ENCODE data around the gene LRRC8B.

Gene LRRC8B

DNA sequence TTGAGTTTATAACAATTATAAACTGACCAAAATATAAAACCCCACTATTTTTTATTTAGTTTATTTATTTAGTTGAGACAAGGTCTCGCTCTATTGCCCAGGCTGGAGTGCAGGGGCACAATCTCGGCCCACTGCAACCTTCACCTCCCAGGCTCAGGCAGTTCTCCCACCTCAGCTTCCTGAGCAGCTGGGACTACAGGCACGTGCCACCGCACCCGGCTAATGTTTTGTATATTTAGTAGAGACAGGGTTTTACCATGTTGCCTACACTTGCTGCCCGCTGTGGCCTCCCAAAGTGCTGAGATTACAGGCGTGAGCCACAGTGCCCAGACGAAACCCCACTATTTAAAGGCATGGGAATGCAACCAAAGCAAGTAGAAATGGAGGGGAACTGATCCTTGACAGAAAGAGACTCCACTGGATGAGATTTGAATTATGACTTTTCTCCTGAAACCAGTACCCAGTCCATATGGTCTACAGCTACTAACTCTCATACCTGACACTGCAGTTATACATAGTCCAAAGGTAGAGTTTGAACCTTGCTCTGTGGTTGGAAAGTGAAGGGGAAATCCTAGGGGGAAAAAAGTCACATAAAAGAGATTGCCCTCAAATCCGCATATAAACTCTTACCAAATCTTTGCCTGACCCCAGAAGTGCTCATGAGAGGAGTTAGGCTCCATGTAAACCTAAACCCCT, 119.6 kb downstream of the LRRC8B start:
- no peak for DNase-seq
- H3K4me3 ChIP-seq (ENCODE audit: low read depth, low read length): no peak overlapping the region
- TF ChIP-seq, protein P1, sequence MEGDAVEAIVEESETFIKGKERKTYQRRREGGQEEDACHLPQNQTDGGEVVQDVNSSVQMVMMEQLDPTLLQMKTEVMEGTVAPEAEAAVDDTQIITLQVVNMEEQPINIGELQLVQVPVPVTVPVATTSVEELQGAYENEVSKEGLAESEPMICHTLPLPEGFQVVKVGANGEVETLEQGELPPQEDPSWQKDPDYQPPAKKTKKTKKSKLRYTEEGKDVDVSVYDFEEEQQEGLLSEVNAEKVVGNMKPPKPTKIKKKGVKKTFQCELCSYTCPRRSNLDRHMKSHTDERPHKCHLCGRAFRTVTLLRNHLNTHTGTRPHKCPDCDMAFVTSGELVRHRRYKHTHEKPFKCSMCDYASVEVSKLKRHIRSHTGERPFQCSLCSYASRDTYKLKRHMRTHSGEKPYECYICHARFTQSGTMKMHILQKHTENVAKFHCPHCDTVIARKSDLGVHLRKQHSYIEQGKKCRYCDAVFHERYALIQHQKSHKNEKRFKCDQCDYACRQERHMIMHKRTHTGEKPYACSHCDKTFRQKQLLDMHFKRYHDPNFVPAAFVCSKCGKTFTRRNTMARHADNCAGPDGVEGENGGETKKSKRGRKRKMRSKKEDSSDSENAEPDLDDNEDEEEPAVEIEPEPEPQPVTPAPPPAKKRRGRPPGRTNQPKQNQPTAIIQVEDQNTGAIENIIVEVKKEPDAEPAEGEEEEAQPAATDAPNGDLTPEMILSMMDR (IDR thresholded peaks at IDR 0.05; ENCODE audit: low read depth, low read length, missing control alignments): no peak
- H3K36me3 ChIP-seq (replicated peaks): no peaks in the 10 kb centered on the region
- in situ Hi-C loops (cut with HindIII; ENCODE audit: low pct_ligation_motif_present, low sequenced_read_pairs): no loop called here
- H3K27ac ChIP-seq: no peak overlapping the region
- H3K27me3 ChIP-seq (replicated peaks): no peaks in the 10 kb centered on the region

DNA sequence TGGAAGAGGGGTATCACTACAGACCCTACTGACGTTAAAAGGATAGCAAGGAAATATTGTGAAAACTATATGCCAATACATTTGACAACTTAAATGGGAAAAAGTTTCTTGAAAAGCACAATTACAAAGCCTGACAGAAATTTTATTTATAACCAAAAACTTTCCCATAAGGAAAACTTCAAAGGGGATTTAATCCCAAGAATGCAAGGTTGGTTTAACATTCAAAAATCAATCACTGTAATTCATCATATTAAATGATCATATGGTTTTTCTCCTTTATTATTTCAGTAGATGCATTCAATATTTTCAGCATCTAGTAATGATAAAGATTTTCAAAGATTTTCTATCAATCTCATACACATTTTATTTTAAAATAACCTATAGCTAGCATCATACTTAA, 121.6 kb downstream of the LRRC8B start:
- H3K4me3 ChIP-seq (ENCODE audit: low read depth, low read length): no peak overlapping the region
- no peaks in the 10 kb centered on the region for H3K36me3 ChIP-seq (replicated peaks)
- in situ Hi-C loops (cut with HindIII; ENCODE audit: low pct_ligation_motif_present, low sequenced_read_pairs): no loop called here
- H3K27me3 ChIP-seq (replicated peaks): no peaks in the 10 kb centered on the region
- TF ChIP-seq, protein P1 (IDR thresholded peaks at IDR 0.05; ENCODE audit: low read depth, low read length, missing control alignments): no peak
- no peak overlapping the region for H3K27ac ChIP-seq
- no peak for DNase-seq
